MCF 10A (cell line): Measurements from ENCODE around the gene VAV1. TPM values are rescaled to one million over a fixed set of nuclear protein-coding genes. Genes with fewer than 3 reads are reported as not detected.

Experiments
- BruUV-seq: library from RNA; stranded (reverse); fragments of 400-500 nt; replicated peaks from 2 replicates; lab custom pipeline; 2021; lab: Mats Ljungman, UMichigan
- CTCF ChIA-PET: fragments of 300-600 bp; sonication (Branson Sonifier 250); formaldehyde crosslinking; extraction: SDS; loops from one replicate; lab custom pipeline; 2021; ENCODE audit warnings: antibody characterized with exemption, inconsistent platforms; lab: Yijun Ruan, JAX
- POLR2A ChIA-PET: fragments of 300-600, 350-650 bp; sonication (Branson Sonifier 250); formaldehyde crosslinking; extraction: SDS; loops from one replicate; lab custom pipeline; 2020; ENCODE audit warnings: antibody characterized with exemption, inconsistent platforms; lab: Yijun Ruan, JAX
- DNase-seq: peaks from one replicate; pipeline ENCODE4 v3.0.0-alpha.2; 2018; ENCODE audit not compliant: unreplicated experiment
- H3K27ac Mint-ChIP-seq: one replicate; pipeline ENCODE4 v1.8.0; 2022; ENCODE audit warnings: mild to moderate bottlenecking, low read depth, mixed read lengths; ENCODE audit not compliant: unreplicated experiment
- H3K27me3 Mint-ChIP-seq: one replicate; pipeline ENCODE4 v1.8.0; 2022; ENCODE audit warnings: mixed read lengths; ENCODE audit not compliant: insufficient read depth, unreplicated experiment
- H3K36me3 Mint-ChIP-seq: one replicate; pipeline ENCODE4 v1.8.0; 2022; ENCODE audit warnings: mild to moderate bottlenecking, moderate library complexity, mixed read lengths; ENCODE audit not compliant: insufficient read depth, unreplicated experiment
- H3K4me1 Mint-ChIP-seq: one replicate; pipeline ENCODE4 v1.8.0; 2022; ENCODE audit warnings: mixed read lengths; ENCODE audit not compliant: insufficient read depth, unreplicated experiment
- H3K4me3 Mint-ChIP-seq: one replicate; pipeline ENCODE4 v1.8.0; 2022; ENCODE audit warnings: mild to moderate bottlenecking, moderate library complexity, mixed read lengths; ENCODE audit not compliant: unreplicated experiment
- H3K9me3 Mint-ChIP-seq: one replicate; pipeline ENCODE4 v1.8.0; 2022; ENCODE audit warnings: mixed read lengths; ENCODE audit not compliant: unreplicated experiment
- intact Hi-C: fragments of 100-400 bp; cut with micrococcal nuclease; formaldehyde crosslinking; loops from 2 replicates; pipeline ENCODE4 v1.14.1; 2022
- total RNA-seq: library from RNA; stranded (reverse); gene quantifications from 2 replicates; pipeline ENCODE4 v1.2.3, GENCODE V29; 2022
- TF ChIP-seq, protein P1 (sequence below): fragments of 200-600 bp; IDR thresholded peaks from one replicate; pipeline ENCODE4 v1.8.0; 2022; ENCODE audit warnings: antibody characterized with exemption, mild to moderate bottlenecking; ENCODE audit not compliant: unreplicated experiment

VAV1 gene
- total RNA-seq, 1 experiment from 2014 or later: not detected

DNA sequence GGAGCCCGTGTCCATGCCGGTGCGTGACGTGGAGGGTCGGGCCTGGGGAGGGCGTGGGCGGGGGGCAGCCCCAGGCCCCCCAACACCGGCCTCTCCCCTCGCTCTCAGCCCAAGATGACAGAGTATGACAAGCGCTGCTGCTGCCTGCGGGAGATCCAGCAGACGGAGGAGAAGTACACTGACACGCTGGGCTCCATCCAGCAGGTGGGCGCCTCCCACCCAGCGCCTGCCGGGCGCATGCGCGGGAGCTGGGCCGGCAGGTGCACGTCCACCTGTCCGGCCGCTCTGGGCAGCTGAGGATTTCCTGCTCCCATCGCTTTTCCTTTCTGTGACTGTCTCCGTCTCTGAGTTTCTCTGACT, 49.8 kb downstream of the VAV1 start:
- intact Hi-C loops: no loop called here
- TF ChIP-seq, protein P1, sequence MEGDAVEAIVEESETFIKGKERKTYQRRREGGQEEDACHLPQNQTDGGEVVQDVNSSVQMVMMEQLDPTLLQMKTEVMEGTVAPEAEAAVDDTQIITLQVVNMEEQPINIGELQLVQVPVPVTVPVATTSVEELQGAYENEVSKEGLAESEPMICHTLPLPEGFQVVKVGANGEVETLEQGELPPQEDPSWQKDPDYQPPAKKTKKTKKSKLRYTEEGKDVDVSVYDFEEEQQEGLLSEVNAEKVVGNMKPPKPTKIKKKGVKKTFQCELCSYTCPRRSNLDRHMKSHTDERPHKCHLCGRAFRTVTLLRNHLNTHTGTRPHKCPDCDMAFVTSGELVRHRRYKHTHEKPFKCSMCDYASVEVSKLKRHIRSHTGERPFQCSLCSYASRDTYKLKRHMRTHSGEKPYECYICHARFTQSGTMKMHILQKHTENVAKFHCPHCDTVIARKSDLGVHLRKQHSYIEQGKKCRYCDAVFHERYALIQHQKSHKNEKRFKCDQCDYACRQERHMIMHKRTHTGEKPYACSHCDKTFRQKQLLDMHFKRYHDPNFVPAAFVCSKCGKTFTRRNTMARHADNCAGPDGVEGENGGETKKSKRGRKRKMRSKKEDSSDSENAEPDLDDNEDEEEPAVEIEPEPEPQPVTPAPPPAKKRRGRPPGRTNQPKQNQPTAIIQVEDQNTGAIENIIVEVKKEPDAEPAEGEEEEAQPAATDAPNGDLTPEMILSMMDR: no peak
- ChIA-PET POLR2A (no interaction called here), CTCF (no interaction called here)
- Mint-ChIP-seq H3K27me3 (no peaks in the 10 kb centered on the region), H3K4me3 (no peak overlapping the region), H3K36me3 (no peaks in the 10 kb centered on the region), H3K9me3 (no peaks in the 10 kb centered on the region), H3K4me1 (no peaks in the 10 kb centered on the region), H3K27ac (no peak overlapping the region)
- no peak for DNase-seq
- no TSS peak for BruUV-seq

DNA sequence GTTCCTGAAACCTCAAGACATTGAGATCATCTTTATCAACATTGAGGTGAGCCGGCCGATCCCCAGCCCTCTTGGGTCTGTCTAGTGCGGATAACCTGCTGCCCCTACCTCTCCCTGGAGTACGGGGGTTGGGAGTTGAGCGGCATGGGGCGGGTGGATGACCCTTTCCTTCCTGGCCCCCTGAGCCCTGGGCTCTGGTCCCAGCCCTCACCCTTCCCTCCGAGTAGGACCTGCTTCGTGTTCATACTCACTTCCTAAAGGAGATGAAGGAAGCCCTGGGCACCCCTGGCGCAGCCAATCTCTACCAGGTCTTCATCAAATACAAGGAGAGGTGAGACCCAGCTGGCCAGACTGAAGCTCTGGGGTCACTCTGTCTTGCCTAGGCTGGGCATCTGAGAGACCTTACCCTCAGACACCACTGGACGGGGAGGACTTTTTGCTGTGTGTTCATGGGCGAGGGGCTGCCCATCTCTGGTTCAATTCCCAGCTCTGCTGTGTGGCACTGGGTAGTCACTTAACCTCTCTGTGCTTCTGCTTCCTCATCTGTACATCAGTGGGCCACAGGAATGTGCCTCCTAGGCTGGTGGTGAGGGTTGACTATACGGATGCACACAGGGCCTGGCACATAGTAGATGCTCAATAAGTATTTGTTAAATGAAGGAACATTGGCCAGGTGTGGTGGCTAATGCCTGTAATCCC, 52.7 kb downstream of the VAV1 start:
- Mint-ChIP-seq H3K27me3 (no peaks in the 10 kb centered on the region), H3K36me3 (no peaks in the 10 kb centered on the region)
- intact Hi-C loops: no loop called here

DNA sequence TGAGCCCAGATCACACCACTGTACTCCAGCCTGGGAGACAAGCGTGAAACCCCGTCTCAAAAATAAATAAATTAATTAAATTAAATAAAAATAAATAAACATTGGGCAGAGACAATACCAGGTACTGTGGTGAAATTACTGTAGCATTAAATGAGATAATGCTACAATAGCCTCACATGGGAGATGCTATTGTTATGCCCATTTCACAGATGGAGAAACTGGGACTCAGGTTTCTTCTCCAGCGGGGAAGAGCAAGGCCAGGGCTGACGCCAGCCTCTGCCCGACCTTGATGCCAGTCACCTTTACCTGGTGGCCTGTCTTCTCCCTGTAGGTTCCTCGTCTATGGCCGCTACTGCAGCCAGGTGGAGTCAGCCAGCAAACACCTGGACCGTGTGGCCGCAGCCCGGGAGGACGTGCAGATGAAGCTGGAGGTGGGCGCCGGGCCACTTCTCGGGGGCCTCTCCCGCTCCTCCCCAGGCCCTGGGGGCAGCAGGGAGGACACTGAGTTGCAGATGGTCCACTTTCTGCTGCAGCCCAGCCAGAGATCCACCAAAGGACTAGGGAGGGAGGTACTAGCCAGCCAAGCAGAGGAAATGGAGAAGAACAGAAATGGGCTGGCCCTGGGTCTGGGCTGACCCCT, 53.9 kb downstream of the VAV1 start:
- no peak for DNase-seq
- H3K4me3 Mint-ChIP-seq: no peak overlapping the region
- intact Hi-C loops: no loop called here
- BruUV-seq: no TSS peak
- TF ChIP-seq, protein P1: no peak
- H3K36me3 Mint-ChIP-seq: no peaks in the 10 kb centered on the region
- no peaks in the 10 kb centered on the region for H3K9me3 Mint-ChIP-seq
- no peak overlapping the region for H3K27ac Mint-ChIP-seq
- H3K27me3 Mint-ChIP-seq: peaks cover 8% of the 10 kb centered on the region
- POLR2A ChIA-PET: no interaction called here
- CTCF ChIA-PET: no interaction called here
- H3K4me1 Mint-ChIP-seq: peaks cover 11% of the 10 kb centered on the region

More for the DNA sequence above, 52.7 kb downstream of the VAV1 start:
- Mint-ChIP-seq H3K4me1 (peaks cover 11% of the 10 kb centered on the region), H3K27ac (no peak overlapping the region), H3K9me3 (no peaks in the 10 kb centered on the region), H3K4me3 (no peak overlapping the region)
- TF ChIP-seq, protein P1: no peak
- ChIA-PET CTCF (interaction anchor here (1.0 kb wide), 1 partner anchor 39 kb away, joined by 3 read pairs; no protein-coding TSS in a partner anchor), POLR2A (interaction anchor here (1.0 kb wide), 1 partner anchor 22 kb away, joined by 3 read pairs; no protein-coding TSS in a partner anchor)
- no TSS peak for BruUV-seq
- no peak for DNase-seq

DNA sequence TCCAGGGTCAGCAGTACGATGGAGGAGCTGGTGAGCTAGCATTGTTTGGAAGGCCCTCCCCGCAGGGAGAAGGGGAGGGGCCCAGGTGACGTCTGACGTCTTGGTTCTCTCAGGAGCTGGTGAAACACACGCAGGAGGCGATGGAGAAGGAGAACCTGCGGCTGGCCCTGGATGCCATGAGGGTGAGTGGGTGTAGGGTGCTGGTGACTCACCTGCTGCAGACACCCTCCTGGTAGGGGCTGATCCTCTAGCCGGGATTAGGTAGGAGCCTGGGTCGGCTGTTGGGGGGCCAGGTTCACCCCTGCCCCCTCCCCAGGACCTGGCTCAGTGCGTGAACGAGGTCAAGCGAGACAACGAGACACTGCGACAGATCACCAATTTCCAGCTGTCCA, 55.8 kb downstream of the VAV1 start:
- Mint-ChIP-seq H3K4me3 (no peak overlapping the region), H3K4me1 (peaks cover 11% of the 10 kb centered on the region), H3K27ac (no peak overlapping the region), H3K36me3 (no peaks in the 10 kb centered on the region), H3K27me3 (peaks cover 27% of the 10 kb centered on the region), H3K9me3 (no peaks in the 10 kb centered on the region)
- TF ChIP-seq, protein P1: no peak
- DNase-seq: peak; percentile 81
- intact Hi-C loops: no loop called here
- POLR2A ChIA-PET: no interaction called here
- no TSS peak for BruUV-seq
- CTCF ChIA-PET: no interaction called here
